Activated T-helper 17 cell treated with anti-CD3 and anti-CD28 coated beads, Interleukin-2, amount 50 U/mL, for 72 hours (primary cell): ENCODE measurements around the gene SERGEF. TPM values are rescaled to one million over a fixed set of nuclear protein-coding genes. Genes with fewer than 3 reads are reported as not detected.

ENCODE experiments used
- ATAC-seq: fragments of 150-1000 bp; cut with Tn5 transposase; replicated peaks from 2 replicates; pipeline ENCODE4 v1.10.0; 2021; ENCODE audit warnings: mild to moderate bottlenecking, moderate library complexity
- H3K27ac Mint-ChIP-seq: one replicate; pipeline ENCODE4 v1.8.0; 2022; ENCODE audit warnings: mixed read lengths
- H3K27me3 Mint-ChIP-seq: one replicate; pipeline ENCODE4 v1.8.0; 2022; ENCODE audit warnings: mixed read lengths
- H3K36me3 Mint-ChIP-seq: one replicate; pipeline ENCODE4 v1.8.0; 2022; ENCODE audit warnings: low read depth, mild to moderate bottlenecking, mixed read lengths
- H3K4me1 Mint-ChIP-seq: one replicate; pipeline ENCODE4 v1.8.0; 2022; ENCODE audit warnings: mixed read lengths
- H3K4me3 Mint-ChIP-seq: one replicate; pipeline ENCODE4 v1.8.0; 2022; ENCODE audit warnings: mild to moderate bottlenecking, mixed read lengths
- H3K9me3 Mint-ChIP-seq: one replicate; pipeline ENCODE4 v1.8.0; 2022; ENCODE audit warnings: mixed read lengths
- total RNA-seq, 2 donors: library from RNA; stranded (reverse); gene quantifications; one replicate each; pipeline ENCODE4 v1.2.3, GENCODE V29; 2022

SERGEF gene
- total RNA-seq, 2 donors from 2014 or later, result 47.9 to 76.0 TPM

GRCh38 chr11:17828311-17828751, 184.5 kb downstream of the SERGEF start:
- Mint-ChIP-seq H3K36me3 (peaks cover 12% of the 10 kb centered on the region), H3K9me3 (no peaks in the 10 kb centered on the region), H3K4me3 (no peak overlapping the region), H3K27ac (no peak overlapping the region), H3K27me3 (no peaks in the 10 kb centered on the region), H3K4me1 (no peaks in the 10 kb centered on the region)
- no peak for ATAC-seq

GRCh38 chr11:17827006-17827405, 185.8 kb downstream of the SERGEF start:
- H3K9me3 Mint-ChIP-seq, result no peaks in the 10 kb centered on the region
- H3K36me3 Mint-ChIP-seq, result peaks cover 12% of the 10 kb centered on the region
- no peaks in the 10 kb centered on the region for H3K27me3 Mint-ChIP-seq
- H3K4me3 Mint-ChIP-seq, result no peak overlapping the region
- no peak for ATAC-seq
- no peak overlapping the region for H3K27ac Mint-ChIP-seq
- H3K4me1 Mint-ChIP-seq, result no peaks in the 10 kb centered on the region

DNA sequence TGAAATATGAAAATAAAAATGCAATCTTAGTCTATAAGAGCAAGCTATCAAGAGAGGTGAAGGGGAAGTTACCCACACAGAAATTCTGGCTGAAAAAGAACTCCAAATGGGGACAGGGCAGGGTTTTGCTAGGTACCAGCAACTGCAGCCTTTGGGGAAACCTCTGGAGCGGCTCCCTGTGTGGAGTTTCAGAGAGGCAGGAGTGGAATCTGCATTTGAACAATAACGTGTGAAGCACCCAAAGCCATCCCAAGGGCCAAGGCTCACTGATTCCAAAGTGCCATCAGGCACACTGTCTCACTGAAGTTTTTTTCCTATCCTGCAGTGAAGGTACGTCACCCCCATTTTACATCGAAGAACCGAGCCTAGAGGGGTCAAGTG, 190.5 kb downstream of the SERGEF start:
- H3K4me3 Mint-ChIP-seq, result no peak overlapping the region
- H3K9me3 Mint-ChIP-seq, result no peaks in the 10 kb centered on the region
- no peak overlapping the region for H3K27ac Mint-ChIP-seq
- no peak for ATAC-seq
- no peaks in the 10 kb centered on the region for H3K27me3 Mint-ChIP-seq
- H3K36me3 Mint-ChIP-seq, result peaks cover 5% of the 10 kb centered on the region
- no peaks in the 10 kb centered on the region for H3K4me1 Mint-ChIP-seq

- Mint-ChIP-seq H3K4me1 (no peaks in the 10 kb centered on the region), H3K9me3 (no peaks in the 10 kb centered on the region), H3K27ac (no peak overlapping the region), H3K27me3 (no peaks in the 10 kb centered on the region), H3K4me3 (no peak overlapping the region), H3K36me3 (peaks cover under 1% of the 10 kb centered on the region)
- no peak for ATAC-seq
These were observed 191.0 kb downstream of the SERGEF start for GRCh38 chr11:17821648-17822400.

DNA sequence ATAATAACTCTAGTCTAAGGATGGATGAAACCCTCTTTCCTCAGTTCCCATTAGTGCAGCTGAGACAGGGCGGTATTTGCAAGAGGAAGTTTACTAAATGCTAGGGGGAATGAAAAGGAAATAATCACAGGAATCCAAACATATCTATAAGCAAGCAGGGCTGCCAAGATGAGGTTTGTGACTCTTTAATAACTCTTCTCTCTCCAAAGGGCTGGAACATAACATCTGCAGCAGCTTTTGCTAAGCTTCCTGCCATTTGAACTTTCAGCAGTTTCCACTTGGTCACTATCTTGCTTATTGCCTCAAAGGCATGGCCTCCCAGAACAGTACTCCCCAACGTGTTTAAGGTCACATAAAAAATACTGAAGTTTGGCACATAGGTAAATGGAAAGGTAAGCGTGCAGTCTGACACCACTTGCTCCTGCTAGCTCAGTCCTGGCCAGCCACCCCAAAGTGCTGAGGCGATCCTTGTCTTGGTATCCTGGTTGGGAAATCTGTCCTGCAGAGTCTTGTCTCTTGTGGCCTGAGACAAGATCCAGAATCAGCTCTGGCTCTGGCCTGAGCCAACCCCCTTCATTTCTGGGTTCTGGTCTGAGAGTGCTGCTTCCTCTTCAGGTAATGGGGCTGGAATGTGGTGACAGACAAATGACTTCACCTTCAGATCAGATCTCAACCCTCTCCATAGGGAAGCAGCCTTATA, 196.5 kb downstream of the SERGEF start:
- no peak overlapping the region for H3K27ac Mint-ChIP-seq
- no peak for ATAC-seq
- H3K27me3 Mint-ChIP-seq, result no peaks in the 10 kb centered on the region
- no peak overlapping the region for H3K4me3 Mint-ChIP-seq
- H3K36me3 Mint-ChIP-seq, result no peaks in the 10 kb centered on the region
- no peaks in the 10 kb centered on the region for H3K9me3 Mint-ChIP-seq
- no peaks in the 10 kb centered on the region for H3K4me1 Mint-ChIP-seq

- Mint-ChIP-seq H3K4me3 (no peak overlapping the region), H3K27me3 (no peaks in the 10 kb centered on the region), H3K9me3 (no peaks in the 10 kb centered on the region), H3K36me3 (no peaks in the 10 kb centered on the region), H3K27ac (no peak overlapping the region), H3K4me1 (peaks cover under 1% of the 10 kb centered on the region)
- no peak for ATAC-seq
These were observed 198.3 kb downstream of the SERGEF start for GRCh38 chr11:17814546-17814945.

DNA sequence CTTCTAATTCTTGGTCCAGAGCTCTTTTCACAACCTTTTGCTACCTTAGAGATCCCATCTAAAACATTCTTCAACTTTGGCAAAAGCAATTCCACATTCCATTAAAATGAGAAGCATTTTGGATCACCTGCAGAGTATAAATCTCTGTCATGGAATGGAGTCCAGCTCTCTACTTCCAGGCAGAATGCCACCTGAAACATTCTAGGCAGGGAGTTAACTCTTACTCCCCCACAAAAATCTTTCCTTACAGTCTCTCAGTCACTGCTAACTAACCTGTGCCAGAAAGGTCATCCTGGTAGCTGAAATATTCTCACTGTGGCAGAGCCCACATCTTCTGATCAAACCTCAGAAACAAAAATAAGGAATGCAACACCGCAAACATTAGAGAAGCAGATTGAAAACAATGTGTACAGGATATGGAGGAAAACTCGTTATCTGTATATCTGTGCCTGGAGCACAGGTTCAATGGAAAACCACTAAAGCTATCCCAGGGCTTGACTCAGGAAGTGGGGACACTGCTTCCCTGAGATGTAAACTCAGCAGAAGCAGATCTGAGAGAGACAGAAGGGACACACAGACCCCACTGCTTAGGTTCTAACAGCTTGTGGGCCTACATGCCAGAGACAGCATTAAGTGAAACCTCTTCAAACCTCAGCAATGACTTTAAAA, 199.3 kb downstream of the SERGEF start:
- Mint-ChIP-seq H3K9me3 (no peaks in the 10 kb centered on the region), H3K27ac (no peak overlapping the region), H3K36me3 (no peaks in the 10 kb centered on the region), H3K27me3 (no peaks in the 10 kb centered on the region), H3K4me1 (peaks cover 4% of the 10 kb centered on the region), H3K4me3 (no peak overlapping the region)
- ATAC-seq, result no peak

GRCh38 chr11:17812865-17813187, 200.0 kb downstream of the SERGEF start:
- ATAC-seq, result no peak
- H3K4me3 Mint-ChIP-seq, result no peak overlapping the region
- H3K36me3 Mint-ChIP-seq, result no peaks in the 10 kb centered on the region
- H3K27me3 Mint-ChIP-seq, result no peaks in the 10 kb centered on the region
- peaks cover 4% of the 10 kb centered on the region for H3K4me1 Mint-ChIP-seq
- H3K27ac Mint-ChIP-seq, result no peak overlapping the region
- no peaks in the 10 kb centered on the region for H3K9me3 Mint-ChIP-seq

- Mint-ChIP-seq H3K4me1 (peaks cover 4% of the 10 kb centered on the region), H3K36me3 (no peaks in the 10 kb centered on the region), H3K27ac (no peak overlapping the region), H3K9me3 (no peaks in the 10 kb centered on the region), H3K4me3 (no peak overlapping the region), H3K27me3 (no peaks in the 10 kb centered on the region)
- ATAC-seq, result no peak
These were observed 200.6 kb downstream of the SERGEF start for GRCh38 chr11:17812091-17812864.

GRCh38 chr11:17811352-17811751, 201.5 kb downstream of the SERGEF start:
- Mint-ChIP-seq H3K36me3 (no peaks in the 10 kb centered on the region), H3K4me3 (no peak overlapping the region), H3K9me3 (no peaks in the 10 kb centered on the region), H3K4me1 (peaks cover 4% of the 10 kb centered on the region), H3K27me3 (no peaks in the 10 kb centered on the region), H3K27ac (no peak overlapping the region)
- ATAC-seq, result no peak

DNA sequence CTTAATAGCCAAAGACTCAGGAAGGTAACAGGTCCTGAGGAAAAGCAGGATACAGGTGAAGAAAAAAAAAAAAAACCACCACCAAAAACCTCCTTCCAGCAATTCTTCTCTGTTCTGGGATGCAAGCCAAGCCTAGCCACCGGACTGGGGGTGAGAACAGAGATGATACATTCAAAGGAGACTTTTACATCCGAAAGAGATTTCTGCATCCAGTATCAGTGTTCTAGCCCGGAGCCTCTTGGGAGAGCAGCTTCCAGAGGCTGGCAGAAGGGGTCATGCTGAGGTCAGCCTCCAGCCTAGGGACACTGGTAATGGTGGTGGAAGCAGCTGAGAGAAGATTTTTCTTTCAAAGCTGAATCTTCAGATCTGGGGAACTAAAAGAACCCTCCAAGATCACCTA, 202.1 kb downstream of the SERGEF start:
- Mint-ChIP-seq H3K4me3 (no peak overlapping the region), H3K4me1 (peaks cover 4% of the 10 kb centered on the region), H3K9me3 (no peaks in the 10 kb centered on the region), H3K27ac (no peak overlapping the region), H3K36me3 (no peaks in the 10 kb centered on the region), H3K27me3 (no peaks in the 10 kb centered on the region)
- ATAC-seq, result no peak

- Mint-ChIP-seq H3K9me3 (no peaks in the 10 kb centered on the region), H3K27ac (no peak overlapping the region), H3K4me1 (peaks cover 4% of the 10 kb centered on the region), H3K36me3 (no peaks in the 10 kb centered on the region), H3K27me3 (no peaks in the 10 kb centered on the region), H3K4me3 (no peak overlapping the region)
- no peak for ATAC-seq
These were observed 202.8 kb downstream of the SERGEF start for GRCh38 chr11:17810041-17810440.

DNA sequence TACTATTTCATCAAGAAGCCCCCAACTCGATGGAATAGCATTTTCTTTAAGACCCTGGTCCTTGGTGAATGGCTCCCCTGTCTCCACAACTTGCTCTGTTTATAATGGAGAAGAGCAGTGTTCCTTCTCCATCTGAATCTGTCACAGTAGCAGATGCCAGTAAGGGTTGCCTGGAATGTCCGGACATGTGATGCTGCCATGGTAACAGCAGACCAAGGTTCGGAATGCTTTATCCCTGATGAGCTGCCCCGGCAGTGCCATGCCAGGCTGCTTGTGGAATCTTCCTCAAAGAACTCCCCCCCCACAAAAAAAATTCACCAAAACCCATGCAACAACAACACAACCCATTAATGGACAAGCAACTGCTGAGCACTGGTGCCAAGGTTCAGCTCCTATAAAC, 205.8 kb downstream of the SERGEF start:
- H3K4me1 Mint-ChIP-seq, result peaks cover 9% of the 10 kb centered on the region
- no peaks in the 10 kb centered on the region for H3K27me3 Mint-ChIP-seq
- no peak for ATAC-seq
- H3K27ac Mint-ChIP-seq, result no peak overlapping the region
- H3K9me3 Mint-ChIP-seq, result no peaks in the 10 kb centered on the region
- no peak overlapping the region for H3K4me3 Mint-ChIP-seq
- H3K36me3 Mint-ChIP-seq, result no peaks in the 10 kb centered on the region

DNA sequence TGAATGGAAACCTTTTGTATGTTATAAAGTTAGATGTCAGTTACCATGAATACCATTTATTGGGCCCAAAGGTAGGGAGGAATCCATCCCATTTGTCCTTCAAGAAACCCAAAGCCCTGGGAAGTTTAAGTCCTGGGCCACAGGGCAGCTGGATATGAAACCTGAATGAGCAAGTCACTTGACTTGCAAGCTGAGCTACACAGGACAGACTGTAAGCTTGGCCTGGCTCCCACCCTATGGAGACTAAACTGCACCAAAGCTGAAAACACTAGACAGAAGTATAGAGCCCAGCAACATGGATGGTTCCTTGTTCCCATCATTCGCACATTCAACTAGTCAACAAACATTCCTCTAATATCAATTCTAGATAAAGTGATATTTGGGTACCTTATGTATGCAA, 207.0 kb downstream of the SERGEF start:
- no peak for ATAC-seq
- Mint-ChIP-seq H3K27ac (no peak overlapping the region), H3K27me3 (no peaks in the 10 kb centered on the region), H3K36me3 (no peaks in the 10 kb centered on the region), H3K4me1 (peaks cover 9% of the 10 kb centered on the region), H3K4me3 (no peak overlapping the region), H3K9me3 (no peaks in the 10 kb centered on the region)
